Gastroesophageal sphincter (tissue), 3 donors: Measurements from ENCODE around the gene KCTD10.

ENCODE experiments used
- EP300 ChIP-seq: sonication (generic); formaldehyde crosslinking; IDR thresholded peaks from one replicate; pipeline ENCODE4 v1.6.1; 2017; ENCODE audit warnings: antibody characterized with exemption, mild to moderate bottlenecking
- TF ChIP-seq, protein P1 (sequence below), 4 experiments: fragments of 200-600 bp in 2 of 4; fragments of 450-650 bp in 2 of 4; sonication (generic) in 1 of 4; IDR thresholded peaks; one replicate each; pipeline ENCODE4 v1.5.1; 2017 to 2019; ENCODE audit warnings: antibody characterized with exemption in 4 of 4, mild to moderate bottlenecking in 2 of 4, moderate library complexity in 2 of 4

- TF ChIP-seq, protein P1, sequence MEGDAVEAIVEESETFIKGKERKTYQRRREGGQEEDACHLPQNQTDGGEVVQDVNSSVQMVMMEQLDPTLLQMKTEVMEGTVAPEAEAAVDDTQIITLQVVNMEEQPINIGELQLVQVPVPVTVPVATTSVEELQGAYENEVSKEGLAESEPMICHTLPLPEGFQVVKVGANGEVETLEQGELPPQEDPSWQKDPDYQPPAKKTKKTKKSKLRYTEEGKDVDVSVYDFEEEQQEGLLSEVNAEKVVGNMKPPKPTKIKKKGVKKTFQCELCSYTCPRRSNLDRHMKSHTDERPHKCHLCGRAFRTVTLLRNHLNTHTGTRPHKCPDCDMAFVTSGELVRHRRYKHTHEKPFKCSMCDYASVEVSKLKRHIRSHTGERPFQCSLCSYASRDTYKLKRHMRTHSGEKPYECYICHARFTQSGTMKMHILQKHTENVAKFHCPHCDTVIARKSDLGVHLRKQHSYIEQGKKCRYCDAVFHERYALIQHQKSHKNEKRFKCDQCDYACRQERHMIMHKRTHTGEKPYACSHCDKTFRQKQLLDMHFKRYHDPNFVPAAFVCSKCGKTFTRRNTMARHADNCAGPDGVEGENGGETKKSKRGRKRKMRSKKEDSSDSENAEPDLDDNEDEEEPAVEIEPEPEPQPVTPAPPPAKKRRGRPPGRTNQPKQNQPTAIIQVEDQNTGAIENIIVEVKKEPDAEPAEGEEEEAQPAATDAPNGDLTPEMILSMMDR (IDR thresholded peaks at IDR 0.05) = peak in 2 of 4 experiments; percentile 19 to 33
- no peak for TF ChIP-seq EP300
Observed at GRCh38 chr12:109462868-109463692, 14.0 kb downstream of the KCTD10 start.
